Lower lobe of right lung (tissue), 2 donors: ENCODE data around the gene WSCD2. TPM values are rescaled to one million over a fixed set of nuclear protein-coding genes. Genes with fewer than 3 reads are reported as not detected.

ENCODE experiments used
- ATAC-seq, 2 donors: fragments of 200-7000 bp; cut with Tn5 transposase; one replicate each; pipeline ENCODE4 v1.9.1; 2020 to 2022; ENCODE audit warnings: mild to moderate bottlenecking in 2 of 2, moderate library complexity in 2 of 2
- DNase-seq: peaks from one replicate; pipeline ENCODE4 v3.0.0-alpha.2; 2020
- H3K27ac ChIP-seq: fragments of 200-600 bp; one replicate; pipeline ENCODE4 v1.8.0; 2022
- H3K27me3 ChIP-seq: fragments of 200-600 bp; one replicate; pipeline ENCODE4 v1.8.0; 2022; ENCODE audit warnings: low read depth
- H3K36me3 ChIP-seq: fragments of 200-600 bp; one replicate; pipeline ENCODE4 v1.8.0; 2022; ENCODE audit warnings: mild to moderate bottlenecking
- H3K4me1 ChIP-seq: fragments of 200-600 bp; one replicate; pipeline ENCODE4 v1.8.0; 2022
- H3K4me3 ChIP-seq: fragments of 200-600 bp; one replicate; pipeline ENCODE4 v1.8.0; 2022; ENCODE audit warnings: mild to moderate bottlenecking
- H3K9me3 ChIP-seq: fragments of 200-600 bp; one replicate; pipeline ENCODE4 v1.8.0; 2022
- intact Hi-C: fragments of 100-400 bp; cut with DNase I; formaldehyde crosslinking; loops from one replicate; pipeline ENCODE4 v1.11.0; 2022
- total RNA-seq: library from RNA; stranded (reverse); fragmentation: NEBNext Ultra II Directional; extraction: Animal tissue kit (Norgen Biotek cat#: 25700); gene quantifications from one replicate; pipeline ENCODE4 v1.2.1, GENCODE V29; 2021
- TF ChIP-seq, protein P1 (sequence below): fragments of 200-600 bp; IDR thresholded peaks from one replicate; pipeline ENCODE4 v1.8.0; 2022; ENCODE audit warnings: antibody characterized with exemption, mild to moderate bottlenecking
- donor health status: DM: no; HTN: yes; CAD: no; lungs with severe emphysema.

The WSCD2 gene
- total RNA-seq, 1 donor from 2014 or later: 0.89 TPM

DNA sequence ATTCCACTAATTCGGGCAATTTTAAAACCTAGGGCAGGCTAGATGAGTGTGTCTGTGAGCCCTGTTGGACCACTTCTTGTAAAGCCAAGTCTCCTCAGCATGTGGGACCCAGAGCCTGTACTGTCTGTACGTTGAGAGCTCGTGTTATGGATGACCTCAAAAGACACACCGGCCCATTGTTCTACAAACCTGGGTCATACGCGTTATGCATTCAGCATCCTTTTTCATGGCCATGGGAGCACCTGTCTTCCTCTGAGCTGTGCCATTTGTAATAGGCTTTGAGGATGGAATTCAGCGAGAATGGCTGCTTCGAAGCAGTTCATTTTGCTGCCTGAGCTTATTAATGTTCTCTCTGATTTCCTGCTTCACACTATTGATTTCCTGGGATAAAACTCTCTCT, 15.0 kb downstream of the WSCD2 start:
- ATAC-seq: no peak
- no peak for DNase-seq
- Histone ChIP-seq H3K36me3 (no peaks in the 10 kb centered on the region), H3K4me1 (no peaks in the 10 kb centered on the region), H3K4me3 (no peak overlapping the region), H3K27me3 (no peaks in the 10 kb centered on the region), H3K27ac (no peak overlapping the region), H3K9me3 (no peaks in the 10 kb centered on the region)
- TF ChIP-seq, protein P1, sequence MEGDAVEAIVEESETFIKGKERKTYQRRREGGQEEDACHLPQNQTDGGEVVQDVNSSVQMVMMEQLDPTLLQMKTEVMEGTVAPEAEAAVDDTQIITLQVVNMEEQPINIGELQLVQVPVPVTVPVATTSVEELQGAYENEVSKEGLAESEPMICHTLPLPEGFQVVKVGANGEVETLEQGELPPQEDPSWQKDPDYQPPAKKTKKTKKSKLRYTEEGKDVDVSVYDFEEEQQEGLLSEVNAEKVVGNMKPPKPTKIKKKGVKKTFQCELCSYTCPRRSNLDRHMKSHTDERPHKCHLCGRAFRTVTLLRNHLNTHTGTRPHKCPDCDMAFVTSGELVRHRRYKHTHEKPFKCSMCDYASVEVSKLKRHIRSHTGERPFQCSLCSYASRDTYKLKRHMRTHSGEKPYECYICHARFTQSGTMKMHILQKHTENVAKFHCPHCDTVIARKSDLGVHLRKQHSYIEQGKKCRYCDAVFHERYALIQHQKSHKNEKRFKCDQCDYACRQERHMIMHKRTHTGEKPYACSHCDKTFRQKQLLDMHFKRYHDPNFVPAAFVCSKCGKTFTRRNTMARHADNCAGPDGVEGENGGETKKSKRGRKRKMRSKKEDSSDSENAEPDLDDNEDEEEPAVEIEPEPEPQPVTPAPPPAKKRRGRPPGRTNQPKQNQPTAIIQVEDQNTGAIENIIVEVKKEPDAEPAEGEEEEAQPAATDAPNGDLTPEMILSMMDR: no peak
- intact Hi-C loops: no loop called here

DNA sequence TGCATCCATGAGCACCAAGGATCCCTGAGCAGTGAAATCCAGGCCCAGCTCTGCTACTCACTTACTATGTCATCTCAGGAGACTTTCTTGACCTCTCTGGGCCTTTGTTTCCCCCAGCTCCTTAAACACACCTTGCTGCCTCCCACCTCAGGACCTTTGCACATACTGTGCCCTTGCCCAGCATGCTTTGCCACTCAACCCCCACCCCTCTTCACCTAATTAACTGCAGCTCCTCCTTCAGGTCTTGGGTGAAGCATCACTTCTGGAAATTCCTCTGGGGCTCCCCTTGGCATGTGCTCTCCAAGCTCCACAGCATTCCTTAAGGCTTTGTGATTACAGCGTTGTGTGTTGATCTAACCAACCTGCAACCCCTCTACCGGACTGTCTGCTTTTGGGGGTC, 15.9 kb downstream of the WSCD2 start:
- H3K27ac ChIP-seq: no peak overlapping the region
- H3K27me3 ChIP-seq: no peaks in the 10 kb centered on the region
- DNase-seq (no peak), ATAC-seq (no peak)
- intact Hi-C loops: no loop called here
- no peaks in the 10 kb centered on the region for H3K4me1 ChIP-seq
- no peaks in the 10 kb centered on the region for H3K36me3 ChIP-seq
- no peaks in the 10 kb centered on the region for H3K9me3 ChIP-seq
- TF ChIP-seq, protein P1: no peak
- no peak overlapping the region for H3K4me3 ChIP-seq

DNA sequence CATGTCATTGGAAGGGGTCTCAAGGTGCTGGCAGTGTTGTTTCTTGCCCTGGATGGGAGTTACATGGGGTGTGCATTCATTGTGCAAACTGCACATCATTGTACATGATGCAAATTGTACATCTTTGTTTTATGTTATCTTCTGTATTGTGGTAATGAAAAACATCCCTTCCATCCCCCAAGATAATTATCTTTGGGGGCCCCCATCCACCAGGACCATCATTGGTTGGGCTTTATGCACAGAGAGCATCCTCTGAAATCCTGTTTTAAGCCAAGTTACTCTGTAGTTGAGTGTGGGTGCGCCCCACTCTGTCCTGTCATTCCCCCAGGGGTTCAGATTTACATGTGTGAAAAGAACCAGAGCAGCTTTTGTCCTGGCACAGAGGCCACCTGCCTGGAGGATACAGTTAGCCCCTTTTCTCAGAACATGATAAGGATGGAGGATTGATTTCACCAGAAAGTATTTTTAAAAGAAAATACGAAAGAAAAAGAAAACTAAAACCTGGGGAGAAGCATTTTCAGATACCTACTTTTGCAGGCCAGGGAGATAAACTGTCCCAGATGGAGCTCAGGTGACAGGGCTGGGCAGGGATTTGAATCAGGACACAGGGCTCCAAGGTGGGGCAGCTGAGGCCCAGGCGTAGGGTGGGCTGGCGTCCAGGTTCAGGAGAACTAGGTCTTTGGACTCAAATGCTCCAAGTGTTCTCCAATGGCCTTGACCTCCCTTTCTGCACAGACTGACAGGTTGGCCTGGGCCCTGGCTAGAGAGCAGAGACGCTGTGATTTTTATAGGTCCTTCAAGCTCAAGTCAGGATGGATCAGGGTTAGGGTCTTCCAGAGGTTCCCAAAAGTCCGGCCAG, 17.2 kb downstream of the WSCD2 start:
- intact Hi-C loops: no loop called here
- no peaks in the 10 kb centered on the region for H3K9me3 ChIP-seq
- no peak overlapping the region for H3K4me3 ChIP-seq
- ATAC-seq (no peak), DNase-seq (no peak)
- no peaks in the 10 kb centered on the region for H3K36me3 ChIP-seq
- TF ChIP-seq, protein P1: no peak
- peaks cover 4% of the 10 kb centered on the region for H3K27me3 ChIP-seq
- no peaks in the 10 kb centered on the region for H3K4me1 ChIP-seq
- H3K27ac ChIP-seq: no peak overlapping the region

DNA sequence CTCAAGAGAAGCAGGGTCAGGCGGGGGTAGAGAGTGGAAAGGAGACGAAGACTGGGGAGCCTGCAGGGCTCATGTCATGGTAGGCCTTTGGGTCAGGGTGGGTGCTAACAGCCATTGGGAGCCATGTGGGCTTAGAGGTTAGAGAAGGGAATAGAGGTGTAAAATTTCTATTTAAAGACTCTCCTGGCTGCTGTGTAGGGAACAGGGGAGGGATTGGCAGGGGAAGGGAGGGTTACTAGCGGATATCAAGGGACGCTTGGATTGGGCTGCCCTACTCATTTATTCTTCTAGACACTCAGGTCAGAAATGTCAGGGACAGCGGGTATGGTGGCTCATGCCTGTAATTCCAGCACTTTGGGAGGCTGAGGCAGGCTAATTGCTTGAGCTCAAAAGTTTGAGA, 18.2 kb downstream of the WSCD2 start:
- intact Hi-C loops: no loop called here
- Histone ChIP-seq H3K36me3 (no peaks in the 10 kb centered on the region), H3K27ac (no peak overlapping the region), H3K9me3 (no peaks in the 10 kb centered on the region), H3K27me3 (peaks cover 5% of the 10 kb centered on the region), H3K4me3 (no peak overlapping the region), H3K4me1 (no peaks in the 10 kb centered on the region)
- TF ChIP-seq, protein P1: no peak
- no peak for DNase-seq
- ATAC-seq: no peak

DNA sequence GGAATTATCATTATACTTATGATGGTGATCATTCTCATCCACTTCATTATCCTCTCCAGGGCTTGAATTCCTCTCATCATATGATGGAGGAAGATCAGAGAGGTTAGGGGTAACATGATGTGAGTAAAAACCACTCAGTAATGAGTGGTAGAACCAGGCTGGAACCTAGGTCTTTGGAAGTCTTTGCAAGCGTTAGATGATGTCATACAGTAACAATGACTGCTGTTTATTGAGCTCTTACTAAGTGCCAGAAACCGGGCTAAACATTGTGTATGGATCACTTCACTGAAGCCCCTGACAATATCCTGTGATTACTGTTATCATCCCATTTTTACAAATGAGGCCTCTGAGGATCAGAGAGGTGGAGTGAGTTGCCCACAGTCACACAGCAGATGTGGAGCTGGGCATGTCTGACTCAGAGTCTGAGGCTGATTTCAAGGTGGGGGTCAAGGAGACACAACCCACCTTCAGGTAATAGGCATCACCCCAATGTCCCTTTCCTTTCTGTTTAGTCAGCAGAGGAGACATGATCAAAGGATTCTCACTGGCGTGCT, 19.5 kb downstream of the WSCD2 start:
- Histone ChIP-seq H3K27me3 (peaks cover 5% of the 10 kb centered on the region), H3K27ac (no peak overlapping the region)
- no peak for ATAC-seq

More for the DNA sequence above, 19.5 kb downstream of the WSCD2 start:
- TF ChIP-seq, protein P1: no peak
- Histone ChIP-seq H3K9me3 (no peaks in the 10 kb centered on the region), H3K4me1 (no peaks in the 10 kb centered on the region), H3K36me3 (no peaks in the 10 kb centered on the region), H3K4me3 (no peak overlapping the region)
- DNase-seq: no peak
- intact Hi-C loops: no loop called here
